Measurements from ENCODE around the gene SLC44A5. TPM values are rescaled to one million over a fixed set of nuclear protein-coding genes. Genes with fewer than 3 reads are reported as not detected.

Gene SLC44A5
- polyA plus RNA-seq, 3 donors, result not detected

DNA sequence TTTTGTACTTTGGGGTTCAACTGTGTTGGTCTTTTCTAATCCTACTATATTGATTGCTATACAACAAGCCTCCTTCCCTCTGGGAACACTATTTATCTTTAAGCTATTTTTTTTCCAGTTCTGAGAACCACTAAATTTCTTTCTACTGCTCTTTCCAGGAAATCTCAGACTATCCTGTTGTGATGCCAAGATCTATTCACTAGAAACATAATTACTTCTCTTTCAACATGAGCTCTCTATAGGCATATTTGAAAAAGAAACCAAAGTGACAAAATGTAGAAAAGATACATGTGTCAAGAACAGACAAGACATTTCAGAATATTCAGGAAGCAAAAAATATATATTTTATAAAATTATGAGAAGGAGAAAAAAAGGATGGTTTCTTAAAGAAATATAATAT lies 82.9 kb downstream of the SLC44A5 start:
- DNase-seq, result no peak
- no peaks in the 10 kb centered on the region for H3K4me1 Mint-ChIP-seq
- no peaks in the 10 kb centered on the region for H3K36me3 Mint-ChIP-seq
- H3K27ac Mint-ChIP-seq, result no peak overlapping the region
- H3K27me3 Mint-ChIP-seq (ENCODE audit: low read depth in 3 of 3), result no peaks in the 10 kb centered on the region
- Histone ChIP-seq H3K4me2 (replicated peaks; ENCODE audit: extremely low read depth, low read length, poor library complexity, severe bottlenecking) (no peak overlapping the region), H3K27ac (ENCODE audit: low read depth in 1 of 2, low read length in 2 of 2) (no peak overlapping the region), H3K79me2 (ENCODE audit: insufficient read depth, low read length) (no peaks in the 10 kb centered on the region), H3K4me1 (ENCODE audit: control insufficient read depth in 1 of 2, insufficient read depth in 2 of 2, low read length in 2 of 2) (no peaks in the 10 kb centered on the region), H3K9ac (ENCODE audit: insufficient read depth, low read length, poor library complexity, severe bottlenecking) (no peak overlapping the region), H4K20me1 (ENCODE audit: insufficient read depth, low read length) (no peaks in the 10 kb centered on the region), H2AFZ (ENCODE audit: insufficient read depth, low read depth, low read length, poor library complexity, severe bottlenecking) (no peak overlapping the region), H3K36me3 (replicated peaks in 1 of 2; ENCODE audit: control insufficient read depth in 1 of 2, insufficient read depth in 2 of 2, low read length in 2 of 2) (no peaks in the 10 kb centered on the region), H3K27me3 (ENCODE audit: control insufficient read depth in 2 of 2, insufficient read depth in 2 of 2, low read length in 2 of 2) (no peaks in the 10 kb centered on the region), H3K9me3 (replicated peaks in 1 of 2; ENCODE audit: control insufficient read depth in 1 of 2, insufficient read depth in 1 of 2, low read length in 2 of 2) (no peaks in the 10 kb centered on the region), H3K4me3 (replicated peaks in 1 of 3; ENCODE audit: low read depth in 2 of 3, low read length in 3 of 3) (no peak overlapping the region)
- no peak overlapping the region for H3K4me3 Mint-ChIP-seq
- peaks cover 0 to 3% (median 2%) of the 10 kb centered on the region in 7 donors for H3K9me3 Mint-ChIP-seq
- intact Hi-C loops (cut with micrococcal nuclease), result no loop called here
- TF ChIP-seq, protein P1, sequence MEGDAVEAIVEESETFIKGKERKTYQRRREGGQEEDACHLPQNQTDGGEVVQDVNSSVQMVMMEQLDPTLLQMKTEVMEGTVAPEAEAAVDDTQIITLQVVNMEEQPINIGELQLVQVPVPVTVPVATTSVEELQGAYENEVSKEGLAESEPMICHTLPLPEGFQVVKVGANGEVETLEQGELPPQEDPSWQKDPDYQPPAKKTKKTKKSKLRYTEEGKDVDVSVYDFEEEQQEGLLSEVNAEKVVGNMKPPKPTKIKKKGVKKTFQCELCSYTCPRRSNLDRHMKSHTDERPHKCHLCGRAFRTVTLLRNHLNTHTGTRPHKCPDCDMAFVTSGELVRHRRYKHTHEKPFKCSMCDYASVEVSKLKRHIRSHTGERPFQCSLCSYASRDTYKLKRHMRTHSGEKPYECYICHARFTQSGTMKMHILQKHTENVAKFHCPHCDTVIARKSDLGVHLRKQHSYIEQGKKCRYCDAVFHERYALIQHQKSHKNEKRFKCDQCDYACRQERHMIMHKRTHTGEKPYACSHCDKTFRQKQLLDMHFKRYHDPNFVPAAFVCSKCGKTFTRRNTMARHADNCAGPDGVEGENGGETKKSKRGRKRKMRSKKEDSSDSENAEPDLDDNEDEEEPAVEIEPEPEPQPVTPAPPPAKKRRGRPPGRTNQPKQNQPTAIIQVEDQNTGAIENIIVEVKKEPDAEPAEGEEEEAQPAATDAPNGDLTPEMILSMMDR (IDR thresholded peaks at IDR 0.05), result no peak

DNA sequence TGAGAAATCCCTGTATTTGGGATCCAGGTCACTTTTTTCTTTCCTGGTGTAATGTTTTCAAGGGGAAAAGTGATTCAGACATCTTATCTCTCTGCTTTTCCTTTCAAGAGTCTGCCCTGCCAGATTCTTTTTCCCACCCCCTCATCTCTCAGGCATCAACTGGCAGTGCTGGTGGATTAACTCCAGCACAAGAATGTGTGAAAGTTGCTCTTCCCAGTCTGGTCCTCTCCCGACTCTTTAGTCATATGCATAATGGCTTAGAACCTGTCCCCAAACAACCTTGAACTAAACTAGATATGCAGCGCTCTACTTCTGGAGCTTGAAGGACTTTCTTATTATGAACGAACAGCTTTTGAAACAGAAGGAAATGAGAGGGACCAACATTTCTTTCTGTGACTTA lies 88.5 kb downstream of the SLC44A5 start:
- H3K9ac ChIP-seq (ENCODE audit: insufficient read depth, low read length, poor library complexity, severe bottlenecking), result no peak overlapping the region
- H3K4me1 Mint-ChIP-seq, result no peaks in the 10 kb centered on the region
- no peaks in the 10 kb centered on the region for H3K36me3 ChIP-seq (replicated peaks in 1 of 2; ENCODE audit: control insufficient read depth in 1 of 2, insufficient read depth in 2 of 2, low read length in 2 of 2)
- H3K4me2 ChIP-seq (replicated peaks; ENCODE audit: extremely low read depth, low read length, poor library complexity, severe bottlenecking), result no peak overlapping the region
- no peaks in the 10 kb centered on the region for H3K4me1 ChIP-seq (ENCODE audit: control insufficient read depth in 1 of 2, insufficient read depth in 2 of 2, low read length in 2 of 2)
- H3K79me2 ChIP-seq (ENCODE audit: insufficient read depth, low read length), result no peaks in the 10 kb centered on the region
- H3K27me3 Mint-ChIP-seq (ENCODE audit: low read depth in 3 of 3), result peaks cover 0 to 2% (median 0%) of the 10 kb centered on the region in 3 donors
- H4K20me1 ChIP-seq (ENCODE audit: insufficient read depth, low read length), result no peaks in the 10 kb centered on the region
- H3K4me3 ChIP-seq (replicated peaks in 1 of 3; ENCODE audit: low read depth in 2 of 3, low read length in 3 of 3), result no peak overlapping the region
- H3K4me3 Mint-ChIP-seq, result no peak overlapping the region
- H2AFZ ChIP-seq (ENCODE audit: insufficient read depth, low read depth, low read length, poor library complexity, severe bottlenecking), result no peak overlapping the region
- no peaks in the 10 kb centered on the region for H3K9me3 ChIP-seq (replicated peaks in 1 of 2; ENCODE audit: control insufficient read depth in 1 of 2, insufficient read depth in 1 of 2, low read length in 2 of 2)
- WGBS (ENCODE audit: insufficient coverage), result 73% methylated on average over 3 of the region's 3 CpGs
- no peak for DNase-seq
- TF ChIP-seq, protein P1 (IDR thresholded peaks at IDR 0.05), result no peak
- no peak overlapping the region for H3K27ac ChIP-seq (ENCODE audit: low read depth in 1 of 2, low read length in 2 of 2)
- H3K36me3 Mint-ChIP-seq, result no peaks in the 10 kb centered on the region
- peaks cover 0 to 3% (median 2%) of the 10 kb centered on the region in 7 donors for H3K9me3 Mint-ChIP-seq
- intact Hi-C loops (cut with micrococcal nuclease), result no loop called here
- H3K27ac Mint-ChIP-seq, result no peak overlapping the region
- no peaks in the 10 kb centered on the region for H3K27me3 ChIP-seq (ENCODE audit: control insufficient read depth in 2 of 2, insufficient read depth in 2 of 2, low read length in 2 of 2)
